Measurements from ENCODE around the gene AGBL4.

AGBL4 gene

DNA sequence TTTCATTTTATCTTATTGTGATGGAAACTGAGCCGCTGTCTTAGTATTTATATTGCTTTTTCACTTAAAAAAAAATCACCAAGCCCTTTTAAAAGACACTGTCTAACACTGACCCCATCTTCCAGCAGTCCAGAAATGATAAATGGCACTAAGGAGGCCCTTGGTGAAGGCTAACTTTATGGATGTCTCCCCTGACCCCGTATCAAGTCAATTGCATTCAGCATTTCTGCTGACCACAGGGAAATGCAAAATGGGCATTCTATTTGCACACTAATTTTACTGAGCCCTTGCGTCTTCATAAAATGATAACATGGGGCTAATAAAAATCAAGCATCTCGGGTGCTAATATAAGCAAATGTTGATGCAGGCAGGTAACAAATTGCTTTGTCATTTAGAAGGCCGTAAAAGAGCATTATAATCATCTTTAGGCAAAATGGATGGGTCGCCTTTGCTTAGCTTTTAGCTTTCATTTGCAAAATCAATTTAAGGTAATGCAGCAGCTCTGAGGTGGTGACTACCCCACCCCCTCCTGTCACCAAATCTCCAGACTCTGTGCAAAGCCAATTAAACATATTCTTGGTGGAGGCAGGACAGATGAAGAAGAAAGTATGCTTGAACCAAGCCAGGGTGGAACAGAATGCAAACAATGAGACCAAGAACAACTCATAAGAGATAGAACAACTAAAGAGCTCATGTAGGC is 1357.9 kb downstream of the AGBL4 start:
- no peak for DNase-seq (ENCODE audit: low read depth in 1 of 2, low spot score in 1 of 2)
- in situ Hi-C loops (cut with HindIII; ENCODE audit: low pct_unique_long_range_greater_than_20kb, low sequenced_read_pairs): no loop called here
- TF ChIP-seq JUND (IDR thresholded peaks at IDR 0.05; ENCODE audit: low read depth): no peak

DNA sequence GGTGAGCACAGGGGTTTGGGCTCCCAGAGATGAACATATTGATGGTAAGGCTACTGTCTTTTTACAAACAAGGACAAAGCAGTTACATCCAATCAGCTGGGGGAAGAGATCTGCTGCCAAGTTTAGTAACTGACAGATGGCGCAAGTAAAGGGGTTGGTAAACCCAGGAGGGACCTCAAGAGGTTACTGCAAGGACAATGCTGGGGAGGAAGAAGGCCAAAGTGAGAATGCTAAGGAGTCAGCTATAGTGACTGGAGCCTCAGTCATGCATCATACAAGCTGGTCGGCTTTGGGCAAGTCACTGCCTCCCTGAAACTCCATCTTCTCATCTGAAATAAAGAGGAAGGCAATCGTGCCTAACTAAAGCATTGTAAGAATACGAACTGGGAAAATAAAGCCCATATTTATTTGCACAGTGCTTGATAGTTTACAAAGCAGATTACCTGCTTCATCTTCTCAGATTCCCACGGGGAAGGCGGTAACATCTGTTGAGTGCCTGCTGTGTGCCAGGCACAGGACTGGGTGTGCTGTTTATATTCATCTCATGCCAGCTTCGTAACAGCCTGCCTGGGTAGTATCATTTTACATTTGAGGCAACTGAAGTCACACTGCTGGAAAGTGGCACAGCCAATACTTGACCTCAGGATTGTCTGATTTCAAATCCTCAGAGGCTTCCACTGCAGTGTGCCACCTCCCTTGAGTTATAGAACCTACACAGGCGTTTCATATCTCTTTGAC is 1361.9 kb downstream of the AGBL4 start:
- in situ Hi-C loops (cut with HindIII; ENCODE audit: low pct_unique_long_range_greater_than_20kb, low sequenced_read_pairs): no loop called here
- DNase-seq (ENCODE audit: low read depth in 1 of 2, low spot score in 1 of 2): no peak
- TF ChIP-seq JUND (IDR thresholded peaks at IDR 0.05; ENCODE audit: low read depth): no peak

- in situ Hi-C loops (cut with HindIII; ENCODE audit: low pct_unique_long_range_greater_than_20kb, low sequenced_read_pairs): no loop called here
- no peak for TF ChIP-seq JUND (IDR thresholded peaks at IDR 0.05; ENCODE audit: low read depth)
- DNase-seq (ENCODE audit: low read depth in 1 of 2, low spot score in 1 of 2): no peak
These were observed 1364.0 kb downstream of the AGBL4 start for GRCh38 chr1:48659801-48660200.

GRCh38 chr1:48657413-48657812 is 1366.3 kb downstream of the AGBL4 start:
- in situ Hi-C loops (cut with HindIII; ENCODE audit: low pct_unique_long_range_greater_than_20kb, low sequenced_read_pairs): no loop called here
- DNase-seq (ENCODE audit: low read depth in 1 of 2, low spot score in 1 of 2): no peak
- no peak for TF ChIP-seq JUND (IDR thresholded peaks at IDR 0.05; ENCODE audit: low read depth)

GRCh38 chr1:48654606-48655210 is 1369.0 kb downstream of the AGBL4 start:
- in situ Hi-C loops (cut with HindIII; ENCODE audit: low pct_unique_long_range_greater_than_20kb, low sequenced_read_pairs): no loop called here
- DNase-seq (ENCODE audit: low read depth in 1 of 2, low spot score in 1 of 2): no peak
- no peak for TF ChIP-seq JUND (IDR thresholded peaks at IDR 0.05; ENCODE audit: low read depth)

DNA sequence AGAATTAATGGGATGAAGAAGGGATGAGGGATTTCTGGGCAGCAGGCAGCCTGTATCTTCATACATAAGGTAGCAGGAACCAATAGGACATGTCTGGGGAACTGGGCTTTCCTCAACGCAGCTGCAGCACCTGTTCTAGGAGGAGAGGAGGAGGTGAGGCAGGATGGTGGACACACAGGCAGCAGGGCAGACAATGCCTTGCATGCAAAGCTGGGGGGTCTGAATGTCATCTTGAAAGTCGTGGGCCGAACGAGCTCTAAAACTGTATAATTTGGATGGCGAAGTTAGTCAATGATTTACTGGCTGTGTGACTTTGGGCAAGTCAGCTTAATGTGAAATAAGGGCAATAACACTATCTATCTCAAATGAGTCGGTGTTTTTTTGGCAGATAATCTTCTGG is 1371.4 kb downstream of the AGBL4 start:
- DNase-seq (ENCODE audit: low read depth in 1 of 2, low spot score in 1 of 2): no peak
- TF ChIP-seq JUND (IDR thresholded peaks at IDR 0.05; ENCODE audit: low read depth): no peak
- in situ Hi-C loops (cut with HindIII; ENCODE audit: low pct_unique_long_range_greater_than_20kb, low sequenced_read_pairs): no loop called here

DNA sequence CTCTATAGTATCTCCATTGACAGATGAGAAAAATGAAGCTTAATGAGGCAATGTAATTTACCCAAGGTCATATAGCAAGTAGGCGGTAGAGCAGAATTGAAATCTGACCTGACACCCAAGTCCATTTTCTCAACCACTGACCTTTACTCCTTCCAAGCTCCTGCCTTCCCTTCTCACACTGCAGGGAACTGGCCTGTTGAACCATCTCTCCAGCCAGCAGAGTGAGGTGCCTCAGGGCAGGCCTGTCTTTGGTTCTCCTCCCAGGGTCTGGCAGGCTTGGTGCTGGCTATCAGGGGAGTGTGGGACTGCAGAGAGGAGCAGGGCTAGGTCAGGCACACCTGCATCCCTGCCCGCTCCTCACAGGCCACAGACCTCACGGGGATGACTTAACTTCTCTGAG is 1373.9 kb downstream of the AGBL4 start:
- no peak for TF ChIP-seq JUND (IDR thresholded peaks at IDR 0.05; ENCODE audit: low read depth)
- no peak for DNase-seq (ENCODE audit: low read depth in 1 of 2, low spot score in 1 of 2)
- in situ Hi-C loops (cut with HindIII; ENCODE audit: low pct_unique_long_range_greater_than_20kb, low sequenced_read_pairs): no loop called here

GRCh38 chr1:48645883-48646282 is 1377.9 kb downstream of the AGBL4 start:
- in situ Hi-C loops (cut with HindIII; ENCODE audit: low pct_unique_long_range_greater_than_20kb, low sequenced_read_pairs): no loop called here
- TF ChIP-seq JUND (IDR thresholded peaks at IDR 0.05; ENCODE audit: low read depth): no peak
- DNase-seq (ENCODE audit: low read depth in 1 of 2, low spot score in 1 of 2): no peak

DNA sequence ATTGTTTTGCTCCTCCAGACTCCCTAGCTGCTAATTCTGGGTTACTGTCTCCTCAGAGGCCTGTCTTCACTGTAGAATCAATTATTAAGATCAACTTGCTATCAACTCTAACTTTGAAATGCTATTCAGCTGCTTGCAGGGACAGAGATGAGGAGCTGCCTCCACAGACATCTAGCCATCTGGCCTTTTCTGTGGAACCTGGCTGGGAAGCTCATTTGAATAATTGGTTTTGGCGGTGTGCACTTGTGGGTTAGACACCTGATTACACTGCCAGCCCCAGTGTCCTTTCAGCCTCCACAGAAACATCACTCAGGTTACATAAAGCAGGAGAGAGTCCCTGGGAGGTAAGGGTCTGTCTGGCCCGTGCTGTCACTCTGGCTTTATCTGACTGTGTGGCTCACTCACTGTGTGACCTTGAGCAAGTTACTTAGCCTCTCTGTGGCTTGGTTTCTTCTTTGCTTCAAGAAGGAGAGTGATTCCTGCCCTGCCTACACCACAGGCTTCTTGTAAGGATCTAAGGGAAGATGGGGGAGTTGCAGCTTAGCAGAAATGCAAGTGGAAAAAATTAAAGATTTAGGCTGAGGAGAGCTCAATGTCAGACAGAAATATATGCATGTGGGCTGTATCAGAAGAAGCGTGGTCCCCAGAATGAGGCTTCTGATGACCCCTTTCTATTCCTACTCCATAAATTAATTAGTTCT is 1378.7 kb downstream of the AGBL4 start:
- in situ Hi-C loops (cut with HindIII; ENCODE audit: low pct_unique_long_range_greater_than_20kb, low sequenced_read_pairs): no loop called here
- no peak for TF ChIP-seq JUND (IDR thresholded peaks at IDR 0.05; ENCODE audit: low read depth)
- no peak for DNase-seq (ENCODE audit: low read depth in 1 of 2, low spot score in 1 of 2)

- no peak for TF ChIP-seq JUND (IDR thresholded peaks at IDR 0.05; ENCODE audit: low read depth)
- no peak for DNase-seq (ENCODE audit: low read depth in 1 of 2, low spot score in 1 of 2)
These were observed 1379.4 kb downstream of the AGBL4 start for GRCh38 chr1:48644190-48644900.

DNA sequence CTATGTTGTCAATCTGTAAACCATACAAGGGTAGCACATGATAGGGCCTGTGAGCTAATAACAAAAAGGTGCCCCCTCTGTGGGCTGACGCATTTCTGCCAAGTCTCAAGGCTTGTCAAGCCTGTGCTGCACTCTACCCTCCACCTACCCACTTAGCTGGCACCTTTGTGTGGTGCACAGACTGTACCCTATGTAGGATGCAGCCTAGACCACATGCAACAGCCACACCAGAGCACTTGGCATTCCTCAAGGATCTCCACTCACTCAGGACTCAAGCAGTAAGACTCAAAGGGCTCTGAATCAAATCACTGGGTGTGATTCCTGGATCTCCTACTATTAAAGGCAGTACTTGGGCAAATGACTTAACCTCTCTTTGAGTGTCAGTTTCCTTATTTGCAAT is 1380.6 kb downstream of the AGBL4 start:
- in situ Hi-C loops (cut with HindIII; ENCODE audit: low pct_unique_long_range_greater_than_20kb, low sequenced_read_pairs): no loop called here
- DNase-seq (ENCODE audit: low read depth in 1 of 2, low spot score in 1 of 2): no peak
- TF ChIP-seq JUND (IDR thresholded peaks at IDR 0.05; ENCODE audit: low read depth): no peak

More at GRCh38 chr1:48644190-48644900, 1379.4 kb downstream of the AGBL4 start:
- in situ Hi-C loops (cut with HindIII; ENCODE audit: low pct_unique_long_range_greater_than_20kb, low sequenced_read_pairs): no loop called here

GRCh38 chr1:48640836-48641492 is 1382.8 kb downstream of the AGBL4 start:
- in situ Hi-C loops (cut with HindIII; ENCODE audit: low pct_unique_long_range_greater_than_20kb, low sequenced_read_pairs): no loop called here
- no peak for DNase-seq (ENCODE audit: low read depth in 1 of 2, low spot score in 1 of 2)
- TF ChIP-seq JUND (IDR thresholded peaks at IDR 0.05; ENCODE audit: low read depth): no peak

Measured in T47D (cell line).